Aortic smooth muscle cell (primary cell): ENCODE data around the gene ASZ1. TPM values are rescaled to one million over a fixed set of nuclear protein-coding genes. Genes with fewer than 3 reads are reported as not detected.

Experiments used
- total RNA-seq: library from RNA; depleted of rRNA; stranded (reverse); fragments of >200 nt; gene quantifications from 2 replicates; pipeline ENCODE4 v1.2.3, GENCODE V29; 2014

The ASZ1 gene, protein sequence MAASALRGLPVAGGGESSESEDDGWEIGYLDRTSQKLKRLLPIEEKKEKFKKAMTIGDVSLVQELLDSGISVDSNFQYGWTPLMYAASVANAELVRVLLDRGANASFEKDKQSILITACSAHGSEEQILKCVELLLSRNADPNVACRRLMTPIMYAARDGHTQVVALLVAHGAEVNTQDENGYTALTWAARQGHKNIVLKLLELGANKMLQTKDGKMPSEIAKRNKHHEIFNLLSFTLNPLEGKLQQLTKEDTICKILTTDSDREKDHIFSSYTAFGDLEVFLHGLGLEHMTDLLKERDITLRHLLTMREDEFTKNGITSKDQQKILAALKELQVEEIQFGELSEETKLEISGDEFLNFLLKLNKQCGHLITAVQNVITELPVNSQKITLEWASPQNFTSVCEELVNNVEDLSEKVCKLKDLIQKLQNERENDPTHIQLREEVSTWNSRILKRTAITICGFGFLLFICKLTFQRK
- not detected in 2 replicates for total RNA-seq

DNA sequence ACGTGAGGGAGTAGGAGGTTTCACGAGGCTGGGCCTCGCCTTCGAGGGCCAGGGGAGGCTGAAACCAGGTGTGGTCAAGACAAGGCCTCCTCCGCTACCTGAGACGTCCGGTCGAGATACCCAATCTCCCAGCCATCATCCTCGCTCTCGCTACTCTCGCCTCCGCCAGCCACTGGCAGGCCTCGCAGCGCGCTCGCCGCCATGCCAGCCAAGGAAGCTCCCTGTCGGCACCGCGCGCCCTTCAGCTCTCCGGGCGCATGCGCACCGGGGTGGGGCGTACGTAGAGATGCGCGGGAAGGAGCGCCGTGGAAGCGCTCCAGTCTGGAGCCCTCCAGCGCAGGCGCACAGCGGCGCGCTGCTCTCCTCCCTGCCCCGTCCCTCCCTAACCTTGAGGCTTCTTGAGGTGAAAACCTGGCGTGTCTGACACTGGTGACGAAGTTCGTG, at the start of gene ASZ1:
Gene ASZ1, minus strand, starts transcription at position 236 of the 444 bp plus-strand sequence. Its CDS starts 33 bp downstream, at position 203.

DNA sequence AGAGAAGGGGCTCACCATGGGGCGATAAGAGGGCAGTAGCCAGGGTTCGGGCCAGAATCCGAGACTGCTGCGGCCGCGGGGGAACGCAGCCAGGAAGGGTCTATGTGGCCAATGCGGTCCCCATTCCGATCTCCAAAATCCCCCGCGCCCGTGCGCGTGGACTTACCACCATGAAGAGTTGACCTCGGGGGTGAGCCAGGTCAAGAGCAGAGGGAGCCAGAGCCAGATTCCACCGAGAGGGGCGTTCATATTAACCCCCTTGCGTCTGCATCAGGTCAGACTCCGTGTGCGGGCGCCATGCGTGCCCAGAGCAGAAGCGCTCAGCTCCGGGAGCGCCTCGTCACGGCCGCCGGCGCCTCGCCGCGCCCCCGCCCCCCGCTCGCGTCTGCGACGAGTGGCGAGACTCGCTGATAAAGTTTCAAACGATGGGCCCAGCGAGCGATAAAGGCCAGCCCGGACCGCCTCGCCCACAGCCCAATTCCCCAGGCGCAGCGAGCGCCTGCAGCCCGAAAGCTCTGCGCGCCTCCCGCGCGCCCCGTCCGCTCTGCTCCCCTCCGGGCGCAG, 104.5 kb downstream of the ASZ1 start, which contains the start of gene WNT2:
Gene WNT2, minus strand, starts transcription at position 318 of the 564 bp plus-strand sequence. Its CDS starts 69 bp downstream, at position 249.

Other genes with a start within 250 kb of the ASZ1 start
- gene WNT2, start 104.4 kb downstream of the ASZ1 start, total RNA-seq, result not detected in 2 replicates
- not detected in 2 replicates for gene CFTR, start 52.5 kb upstream of the ASZ1 start, total RNA-seq